HCT116 (cell line): ENCODE data around the gene PRKAG2. TPM values are rescaled to one million over a fixed set of nuclear protein-coding genes. Genes with fewer than 3 reads are reported as not detected.
"Not testable (repeated sequence)": the region's sequence is repeated elsewhere in the genome, so short reads cannot be mapped to it uniquely, and the experiment has no call there.

Experiments
- ATAC-seq: fragments of 200-7000 bp; cut with Tn5 transposase; 2 replicates; pipeline ENCODE4 v1.9.1; 2020; ENCODE audit warnings: mild to moderate bottlenecking, moderate library complexity
- BruUV-seq: library from RNA; stranded (reverse); fragments of 400-500 nt; replicated peaks from 2 replicates; lab custom pipeline; 2021; lab: Mats Ljungman, UMichigan
- CTCF ChIA-PET: fragments of 300-600 bp; sonication (Branson Sonifier 250); formaldehyde crosslinking; loops from one replicate; lab custom pipeline; 2021; ENCODE audit warnings: antibody characterized with exemption; lab: Charles Lee
- POLR2A ChIA-PET: fragments of 300-600, 350-600 bp; sonication (Branson Sonifier 250); formaldehyde crosslinking; loops from one replicate; lab custom pipeline; 2021; ENCODE audit warnings: antibody characterized with exemption; lab: Charles Lee
- RAD21 ChIA-PET, 2 experiments: fragments of 300-600 bp; sonication (Branson Sonifier 250); formaldehyde crosslinking; loops; one replicate each; lab custom pipeline; 2023; ENCODE audit warnings: low total read pairs in 2 of 2; ENCODE audit not compliant: uncharacterized antibody in 2 of 2, unreplicated experiment in 2 of 2, low non-redundant PET in 1 of 2; lab: Charles Lee
- DNase-seq: peaks from one replicate; pipeline ENCODE4 v3.0.0-alpha.2; 2010; ENCODE audit warnings: low read depth, low spot score
- H2AFZ ChIP-seq: fragments of 200-600 bp; shearing (Covaris generic), sonication (generic); 2 replicates; pipeline ENCODE4 v1.6.1; 2017; ENCODE audit warnings: low read depth, mixed run types, mixed read lengths, antibody characterized with exemption, low read length; ENCODE audit not compliant: poor library complexity, severe bottlenecking
- H3K27ac ChIP-seq: 2 replicates; pipeline ENCODE4 v1.5.1; 2012; ENCODE audit warnings: low read depth, low read length
- H3K27me3 ChIP-seq: fragments of 200-600 bp; sonication (generic); 2 replicates; pipeline ENCODE4 v1.6.1; 2016; ENCODE audit warnings: mixed run types, low read length, mixed read lengths; ENCODE audit not compliant: insufficient read depth
- H3K36me3 ChIP-seq, 2 experiments: fragments of 200-500 bp in 1 of 2; fragments of 200-600 bp in 1 of 2; sonication (Bioruptor generic) in 1 of 2; sonication (generic) in 1 of 2; 2 replicates each; pipeline versions ENCODE4 v1.5.1 to v1.6.1; 2014 to 2016; ENCODE audit warnings: low read length in 2 of 2, inconsistent platforms in 1 of 2, mixed read lengths in 1 of 2, mixed run types in 1 of 2; ENCODE audit not compliant: insufficient read depth in 2 of 2, control insufficient read depth in 1 of 2
- H3K4me1 ChIP-seq, 2 experiments: fragments of 200-600 bp in 1 of 2; sonication (generic) in 1 of 2; 2 replicates each; pipeline versions ENCODE4 v1.5.1 to v1.6.1; 2012 to 2017; ENCODE audit warnings: low read length in 2 of 2, inconsistent platforms in 1 of 2, mild to moderate bottlenecking in 1 of 2, mixed read lengths in 1 of 2, mixed run types in 1 of 2, moderate library complexity in 1 of 2; ENCODE audit not compliant: insufficient read depth in 2 of 2, control insufficient read depth in 1 of 2
- H3K4me2 ChIP-seq: fragments of 200-600 bp; sonication (generic); 2 replicates; pipeline ENCODE4 v1.6.1; 2017; ENCODE audit warnings: mixed run types, low read length, mixed read lengths
- H3K4me3 ChIP-seq, 2 experiments: fragments of 200-600 bp in 1 of 2; sonication (generic) in 1 of 2; replicated peaks in 1 of 2; 2 replicates each; pipeline ENCODE4 v1.5.1; 2011 to 2016; ENCODE audit warnings: low read length in 2 of 2, control low read depth in 1 of 2, low read depth in 1 of 2, mild to moderate bottlenecking in 1 of 2, mixed read lengths in 1 of 2, mixed run types in 1 of 2
- H3K79me2 ChIP-seq: fragments of 200-600 bp; sonication (generic); 2 replicates; pipeline ENCODE4 v1.6.1; 2017; ENCODE audit warnings: mild to moderate bottlenecking, mixed run types, low read length, moderate library complexity, mixed read lengths; ENCODE audit not compliant: insufficient read depth
- H3K9ac ChIP-seq: fragments of 200-600 bp; sonication (generic); 2 replicates; pipeline ENCODE4 v1.6.1; 2016; ENCODE audit warnings: low read length, mixed read lengths
- H3K9me2 ChIP-seq: fragments of 200-600 bp; sonication (generic), shearing (Covaris generic); 2 replicates; pipeline ENCODE4 v1.6.1; 2017; ENCODE audit warnings: mixed run types, mild to moderate bottlenecking, moderate library complexity; ENCODE audit not compliant: insufficient read depth
- H3K9me3 ChIP-seq, 2 experiments: fragments of 200-500 bp in 1 of 2; fragments of 200-600 bp in 1 of 2; sonication (Bioruptor generic) in 1 of 2; sonication (generic) in 1 of 2; 2 replicates each; pipeline ENCODE4 v1.6.1; 2014 to 2017; ENCODE audit warnings: low read length in 2 of 2, mixed read lengths in 2 of 2, inconsistent platforms in 1 of 2, low read depth in 1 of 2, mild to moderate bottlenecking in 1 of 2, mixed run types in 1 of 2, moderate library complexity in 1 of 2; ENCODE audit not compliant: control insufficient read depth in 1 of 2, insufficient read depth in 1 of 2
- H4K20me1 ChIP-seq: fragments of 200-600 bp; sonication (generic), shearing (Covaris generic); 2 replicates; pipeline ENCODE4 v1.6.1; 2017; ENCODE audit warnings: mixed run types, mild to moderate bottlenecking, moderate library complexity; ENCODE audit not compliant: insufficient read depth
- CBX3 ChIP-seq: IDR thresholded peaks from 2 replicates; pipeline ENCODE4 v1.6.1; 2012; ENCODE audit warnings: low read depth
- EGR1 ChIP-seq: IDR thresholded peaks from 2 replicates; pipeline ENCODE4 v1.6.1; 2012; ENCODE audit warnings: low read depth
- EZH2 ChIP-seq: fragments of 200-600 bp; sonication (generic); IDR thresholded peaks from 2 replicates; pipeline ENCODE4 v1.6.1; 2017; ENCODE audit warnings: antibody characterized with exemption, mixed run types
- EZH2phosphoT487 ChIP-seq: fragments of 200-600 bp; IDR thresholded peaks from 2 replicates; pipeline ENCODE4 v1.6.1; 2018; ENCODE audit warnings: antibody characterized with exemption, borderline replicate concordance
- TCF7L2 ChIP-seq: IDR thresholded peaks from 2 replicates; pipeline ENCODE4 v1.7.0; 2011; ENCODE audit warnings: borderline replicate concordance, inconsistent platforms; ENCODE audit not compliant: insufficient read depth, insufficient read length; ENCODE audit errors: extremely low read depth
- ZFX ChIP-seq: fragments of 450-650 bp; IDR thresholded peaks from 2 replicates; pipeline ENCODE4 v1.6.1; 2017
- ZNF274 ChIP-seq: fragments of 200-500 bp; sonication (Bioruptor generic); IDR thresholded peaks from 2 replicates; pipeline ENCODE4 v1.6.1; 2014; ENCODE audit warnings: mild to moderate bottlenecking, low read depth, low read length, inconsistent platforms
- intact Hi-C: fragments of 100-400 bp; cut with micrococcal nuclease; formaldehyde crosslinking; loops from 2 replicates; pipeline ENCODE4 v1.10.0; 2022
- total RNA-seq: library from RNA; stranded (reverse); gene quantifications from one replicate; pipeline ENCODE4 v1.2.1, GENCODE V29; 2021; ENCODE audit not compliant: unreplicated experiment

PRKAG2 gene
- total RNA-seq, 1 experiment from 2014 or later, result 23.6 TPM

DNA sequence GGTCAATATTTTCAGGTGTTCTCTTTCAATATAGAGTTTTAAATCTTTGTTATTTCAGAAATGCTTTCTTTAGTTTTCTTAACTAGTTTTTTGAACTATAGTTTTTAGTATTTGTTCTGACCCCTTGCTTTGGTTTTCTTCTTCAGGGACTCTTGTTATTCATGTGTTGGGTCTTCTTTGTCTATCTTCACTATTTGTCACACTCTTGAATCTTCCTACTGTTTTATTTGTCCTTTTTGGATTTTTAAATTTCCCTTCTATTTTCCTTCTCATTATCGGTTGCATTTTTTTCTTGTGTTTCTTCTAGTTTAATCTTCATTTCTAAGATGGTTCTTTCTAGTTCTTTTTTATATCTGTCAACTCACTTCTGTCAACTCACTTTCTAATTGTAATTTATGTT is 37.1 kb upstream of the PRKAG2 start:
- no peaks in the 10 kb centered on the region for H3K36me3 ChIP-seq
- H3K4me2 ChIP-seq, result no peak overlapping the region
- ChIA-PET POLR2A (no interaction called here), CTCF (no interaction called here), RAD21 (no interaction called here)
- no peaks in the 10 kb centered on the region for H4K20me1 ChIP-seq
- peaks cover 3 to 8% of the 10 kb centered on the region in 2 experiments; a peak in 1 of 4 replicates for H3K9me3 ChIP-seq
- intact Hi-C loops, result no loop called here
- no peaks in the 10 kb centered on the region for H3K79me2 ChIP-seq
- H3K27me3 ChIP-seq, result no peaks in the 10 kb centered on the region
- H3K4me3 ChIP-seq, result no peak overlapping the region
- no peak overlapping the region for H3K27ac ChIP-seq
- H3K4me1 ChIP-seq, result no peaks in the 10 kb centered on the region
- ATAC-seq (no peak), DNase-seq (no peak)
- H2AFZ ChIP-seq, result no peak overlapping the region
- no peak for TF ChIP-seq EGR1
- TF ChIP-seq CBX3, result peak; percentile 29; the same call in 1 of the 2 replicates
- no peak for TF ChIP-seq EZH2phosphoT487
- TF ChIP-seq ZFX, result no peak
- TF ChIP-seq EZH2, result no peak
- TF ChIP-seq TCF7L2, result no peak
- TF ChIP-seq ZNF274, result no peak
- BruUV-seq, result no TSS peak
- H3K9ac ChIP-seq, result no peak overlapping the region
- H3K9me2 ChIP-seq, result no peaks in the 10 kb centered on the region

DNA sequence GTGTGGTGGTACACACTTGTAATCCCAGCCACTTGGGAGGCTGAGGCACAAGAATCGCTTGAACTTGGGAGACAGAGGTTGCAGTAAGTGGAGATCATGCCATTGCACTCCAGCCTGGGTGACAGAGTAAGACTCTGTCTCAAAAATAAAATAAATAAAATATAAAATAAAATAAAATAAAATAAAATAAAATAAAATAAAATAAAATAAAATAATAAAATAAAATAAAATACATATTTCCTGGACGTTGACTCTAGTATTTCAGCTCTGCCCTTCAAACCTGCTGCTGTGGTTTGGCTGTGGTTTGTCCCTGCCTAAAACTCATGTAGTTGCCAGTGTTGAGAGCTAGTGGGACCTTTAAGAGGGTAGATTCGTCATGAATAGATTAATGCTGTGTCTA is 33.7 kb upstream of the PRKAG2 start:
- BruUV-seq, H3K9me2 ChIP-seq, H4K20me1 ChIP-seq, H3K9ac ChIP-seq, DNase-seq, H3K4me1 ChIP-seq, ATAC-seq, H3K36me3 ChIP-seq, RAD21 ChIA-PET, H3K27ac ChIP-seq, intact Hi-C loops, H2AFZ ChIP-seq, POLR2A ChIA-PET, H3K4me3 ChIP-seq, H3K9me3 ChIP-seq, H3K4me2 ChIP-seq, H3K27me3 ChIP-seq, H3K79me2 ChIP-seq, CTCF ChIA-PET: not testable (repeated sequence)

DNA sequence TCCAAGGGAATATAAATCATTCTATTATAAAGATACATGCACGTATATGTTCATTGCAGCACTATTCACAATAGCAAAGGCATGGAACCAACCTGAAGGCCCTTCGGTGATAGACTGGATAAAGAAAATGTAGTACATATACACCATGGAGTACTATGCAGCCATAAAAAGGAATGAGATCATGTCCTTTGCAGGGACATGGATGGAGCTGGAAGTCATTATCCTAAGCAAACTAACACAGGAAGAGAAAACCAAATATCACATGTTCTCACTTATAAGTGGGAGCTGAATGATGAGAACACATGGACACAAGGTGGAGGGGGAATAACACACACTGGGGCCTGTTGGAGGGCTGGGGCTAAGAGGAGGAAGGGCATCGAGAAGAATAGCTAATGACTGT is 30.2 kb upstream of the PRKAG2 start:
- H3K9me2 ChIP-seq, BruUV-seq, H3K9me3 ChIP-seq, intact Hi-C loops, H3K79me2 ChIP-seq, ATAC-seq, DNase-seq, H3K4me2 ChIP-seq, RAD21 ChIA-PET, H3K4me1 ChIP-seq, CTCF ChIA-PET, H3K4me3 ChIP-seq, H3K27ac ChIP-seq, H4K20me1 ChIP-seq, POLR2A ChIA-PET, H3K9ac ChIP-seq, H3K36me3 ChIP-seq, H2AFZ ChIP-seq: not testable (repeated sequence)
- H3K27me3 ChIP-seq, result peaks cover 16% of the 10 kb centered on the region; the same call in 1 of the 2 replicates
